ENCODE results near the gene PLAGL2.

- no peak for TF ChIP-seq ZNF274 (IDR thresholded peaks at IDR 0.05; ENCODE audit: low read depth, low read length)
- no peak for TF ChIP-seq YY1 (IDR thresholded peaks at IDR 0.05; ENCODE audit: insufficient read depth, insufficient read length)
- no peak for TF ChIP-seq SUZ12 (IDR thresholded peaks at IDR 0.05; ENCODE audit: extremely low read depth, insufficient read depth, insufficient read length)
These were observed 54.3 kb downstream of the PLAGL2 start for GRCh38 chr20:32153156-32153665.

Data from NT2/D1 (cell line).